Activated CD4-positive, alpha-beta T cell treated with anti-CD3 and anti-CD28 coated beads, Interleukin-2, amount 50 U/mL, for 1 hour (primary cell): ENCODE data around the gene SBNO1.
"Not testable (repeated sequence)": the region's sequence is repeated elsewhere in the genome, so short reads cannot be mapped to it uniquely, and the experiment has no call there.

Experiments
- DNase-seq: peaks from one replicate; pipeline ENCODE4 v3.0.0-alpha.2; 2020

SBNO1 gene

DNA sequence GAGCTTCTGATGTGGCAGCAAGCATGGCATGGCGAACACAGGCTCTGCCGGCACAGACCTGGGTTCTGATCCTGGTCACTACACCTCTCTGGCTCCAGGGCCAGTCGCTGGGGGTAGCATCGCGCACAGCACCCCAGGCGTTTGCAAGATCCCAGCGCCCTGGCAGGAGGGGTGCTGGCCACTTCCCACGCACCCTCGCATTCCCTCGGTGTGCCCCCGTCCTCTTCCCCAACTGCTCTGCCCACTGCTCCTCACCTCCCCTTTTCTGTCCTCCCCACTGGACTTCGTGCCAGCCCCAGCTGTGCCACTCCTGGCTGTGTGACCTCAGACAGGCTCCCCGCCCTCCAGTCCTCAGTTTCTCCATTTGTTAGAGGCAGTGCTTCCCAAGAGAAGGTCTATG, 95.8 kb downstream of the SBNO1 start:
- DNase-seq = no peak

- no peak for DNase-seq
Observed at GRCh38 chr12:123267991-123268843, 96.4 kb downstream of the SBNO1 start.

GRCh38 chr12:123267335-123267920, 97.2 kb downstream of the SBNO1 start:
- DNase-seq = no peak

- no peak for DNase-seq
Observed at GRCh38 chr12:123266679-123267277, 97.9 kb downstream of the SBNO1 start.

- DNase-seq = no peak
Observed at GRCh38 chr12:123265851-123266678, 98.6 kb downstream of the SBNO1 start.

GRCh38 chr12:123264642-123265041, 100.0 kb downstream of the SBNO1 start:
- DNase-seq = no peak

DNA sequence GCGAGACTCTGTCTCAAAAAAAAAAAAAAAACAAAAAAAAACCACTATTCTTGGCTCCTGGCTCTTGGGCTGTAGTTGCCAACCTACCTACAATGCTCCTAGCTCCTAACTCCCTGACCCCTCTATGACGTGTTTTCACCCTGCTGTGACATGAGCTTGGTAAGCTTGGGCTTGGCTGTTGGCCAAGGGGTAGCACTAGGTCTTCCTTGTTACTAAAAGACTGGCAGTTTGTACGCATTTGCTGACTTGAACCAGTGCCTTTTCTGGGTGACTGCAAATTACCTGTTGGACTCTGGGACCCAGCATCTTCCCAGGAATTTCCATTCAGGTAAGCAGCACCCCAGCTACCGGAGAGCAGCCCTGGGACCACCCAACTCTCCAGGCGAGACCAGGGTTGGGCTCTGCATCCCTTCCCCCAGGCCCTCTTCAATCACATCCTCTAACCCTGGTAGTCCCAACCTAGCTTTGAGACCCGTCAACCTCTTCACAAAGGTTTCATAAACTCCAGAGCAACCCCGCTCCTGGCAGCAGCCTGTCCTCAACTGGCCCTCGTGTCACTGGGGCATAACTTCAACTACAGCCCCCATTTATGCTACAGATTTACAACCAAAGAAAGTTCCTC, 101.3 kb downstream of the SBNO1 start:
- DNase-seq = no peak

DNA sequence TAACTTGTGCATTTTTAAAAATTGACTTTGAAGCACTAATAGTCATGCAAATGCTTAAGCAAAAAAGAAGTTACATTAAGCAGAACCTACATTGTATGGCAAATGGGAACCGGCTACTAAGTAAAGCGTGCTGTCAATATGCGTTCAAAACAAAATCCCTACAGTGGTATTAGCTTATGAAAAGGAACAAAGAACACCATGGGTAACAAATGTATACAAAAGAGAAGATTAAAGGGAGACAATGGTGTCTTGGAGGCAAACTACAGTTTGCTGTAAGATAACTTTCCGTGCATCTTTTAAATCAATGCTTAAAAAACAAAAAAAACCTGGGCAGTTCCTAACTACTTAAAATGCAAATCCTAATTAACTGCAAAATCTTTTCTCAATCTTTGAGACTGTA, 103.5 kb downstream of the SBNO1 start:
- no peak for DNase-seq

GRCh38 chr12:123260081-123260480, 104.6 kb downstream of the SBNO1 start:
- no peak for DNase-seq

- DNase-seq = no peak
Observed at GRCh38 chr12:123258593-123258992, 106.1 kb downstream of the SBNO1 start.

- no peak for DNase-seq
Observed at GRCh38 chr12:123254853-123255446, 109.7 kb downstream of the SBNO1 start.

DNA sequence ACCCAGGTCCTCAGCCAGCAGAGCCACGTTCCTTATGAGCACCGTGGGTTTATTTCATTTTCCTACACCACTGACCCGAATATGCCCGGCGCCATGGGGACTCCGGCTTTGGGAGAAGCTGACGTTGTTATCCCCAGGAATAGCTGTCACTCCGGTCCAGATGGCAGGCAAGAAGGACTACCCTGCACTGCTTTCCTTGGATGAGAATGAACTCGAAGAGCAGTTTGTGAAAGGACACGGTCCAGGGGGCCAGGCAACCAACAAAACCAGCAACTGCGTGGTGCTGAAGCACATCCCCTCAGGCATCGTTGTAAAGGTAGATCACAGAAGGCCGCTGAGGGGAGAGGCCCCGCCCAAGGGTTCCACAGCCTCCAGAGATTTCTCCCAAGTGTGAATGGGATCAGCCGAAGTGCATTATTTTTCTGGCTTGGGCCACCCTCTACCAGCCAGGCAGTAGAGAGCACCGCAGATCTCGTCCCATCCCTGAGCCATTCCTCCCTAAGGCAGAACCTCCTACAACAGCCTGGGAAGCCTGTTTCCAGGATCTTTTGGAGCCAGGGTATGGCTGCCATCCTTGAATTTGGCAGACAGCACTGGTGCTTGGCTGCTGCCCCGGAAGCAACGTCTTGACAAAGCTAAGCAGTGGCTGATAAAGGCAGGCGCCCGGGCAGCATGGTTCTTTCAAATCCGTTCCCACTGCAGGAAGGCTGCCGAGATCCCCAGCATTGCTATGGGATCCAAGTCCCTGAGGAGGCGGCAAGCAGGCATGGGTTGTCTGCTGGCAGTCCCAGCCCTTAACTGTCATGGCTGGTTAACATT, 110.8 kb downstream of the SBNO1 start:
- no peak for DNase-seq

DNA sequence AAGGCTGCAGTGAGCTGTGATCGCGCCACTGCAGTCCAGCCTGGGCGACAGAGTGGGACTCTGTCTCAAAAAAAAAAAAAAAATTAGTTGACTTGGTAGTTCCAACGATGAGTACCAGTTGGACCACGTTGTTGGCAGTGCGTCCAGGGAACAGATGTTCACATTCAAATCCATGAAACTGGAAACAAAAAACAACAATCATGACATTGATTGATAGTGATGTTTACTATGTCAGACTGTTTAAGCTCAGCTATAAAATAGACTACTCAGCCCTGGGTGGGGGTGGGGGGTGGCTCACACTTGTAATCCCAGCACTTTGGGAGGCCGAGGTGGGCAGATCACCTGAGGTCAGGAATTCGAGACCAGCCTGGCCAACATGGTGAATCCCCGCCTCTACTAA, 112.3 kb downstream of the SBNO1 start:
- not testable (repeated sequence) for DNase-seq

DNA sequence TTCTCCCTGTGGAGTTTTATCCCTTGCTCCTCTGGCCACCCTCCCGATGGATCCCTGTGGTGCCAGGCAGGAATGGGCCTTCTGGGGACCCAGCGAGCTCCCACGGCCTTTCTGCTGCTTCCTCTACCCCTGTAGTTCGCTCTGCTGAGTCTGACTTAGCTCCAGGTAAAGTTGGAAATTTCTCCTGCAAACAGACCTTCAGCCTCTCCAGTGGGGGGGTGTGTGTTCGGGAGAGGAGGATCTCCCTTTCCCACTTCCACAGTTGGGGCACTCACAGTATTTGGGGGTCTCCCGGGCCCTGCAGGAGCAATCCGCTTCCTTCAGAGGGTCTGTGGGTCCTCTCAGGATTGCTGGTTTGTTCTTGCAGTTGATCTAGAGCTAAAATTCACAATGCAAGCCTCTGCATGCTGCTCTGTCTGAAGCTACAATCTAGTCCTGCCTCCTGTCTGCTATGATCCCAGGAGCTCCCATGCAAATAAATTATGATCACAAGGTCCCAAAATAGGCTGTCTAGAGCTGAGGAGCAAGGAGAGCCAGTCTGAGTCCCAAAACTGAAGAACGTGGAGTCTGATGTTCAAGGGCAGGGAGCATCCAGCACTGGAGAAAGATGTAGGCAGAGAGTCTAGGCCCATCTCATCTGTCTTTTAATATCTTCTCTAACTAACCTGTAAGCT, 113.1 kb downstream of the SBNO1 start:
- DNase-seq = no peak

- DNase-seq = no peak
Observed at GRCh38 chr12:123250471-123251383, 113.9 kb downstream of the SBNO1 start.

DNA sequence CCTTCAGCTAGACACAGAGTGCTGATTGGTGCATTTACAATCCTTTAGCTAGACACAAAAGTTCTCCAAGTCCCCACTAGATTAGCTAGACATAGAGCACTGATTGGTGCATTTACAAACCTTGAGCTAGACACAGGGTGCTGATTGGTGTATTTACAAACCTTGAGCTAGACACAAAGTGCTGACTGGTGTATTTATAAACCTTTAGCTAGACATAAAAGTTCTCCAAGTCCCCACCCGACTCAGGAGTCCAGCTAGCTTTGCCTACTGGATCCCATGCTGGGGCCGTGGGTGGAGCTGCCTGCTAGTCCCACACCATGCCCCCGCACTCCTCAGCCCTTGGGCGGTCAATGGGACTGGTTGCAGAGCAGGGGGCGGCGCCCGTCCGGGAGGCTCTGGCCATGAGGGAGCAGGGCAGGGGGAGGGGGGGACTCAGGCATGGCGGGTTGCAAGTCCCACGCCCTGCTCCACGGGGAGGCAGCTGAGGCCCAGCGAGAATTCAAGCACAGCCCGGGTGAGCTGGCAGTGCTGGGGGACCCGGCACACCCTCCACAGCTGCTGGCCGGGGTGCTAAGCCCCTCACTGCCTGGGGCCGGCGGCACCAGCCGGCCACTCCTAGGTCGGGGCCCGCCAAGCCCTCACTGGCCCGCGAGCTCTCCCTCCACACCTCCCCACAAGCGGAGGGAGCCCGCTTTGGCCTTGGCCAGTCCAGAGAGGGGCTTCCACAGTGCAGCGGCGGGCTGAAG, 115.5 kb downstream of the SBNO1 start:
- DNase-seq = not testable (repeated sequence)

DNA sequence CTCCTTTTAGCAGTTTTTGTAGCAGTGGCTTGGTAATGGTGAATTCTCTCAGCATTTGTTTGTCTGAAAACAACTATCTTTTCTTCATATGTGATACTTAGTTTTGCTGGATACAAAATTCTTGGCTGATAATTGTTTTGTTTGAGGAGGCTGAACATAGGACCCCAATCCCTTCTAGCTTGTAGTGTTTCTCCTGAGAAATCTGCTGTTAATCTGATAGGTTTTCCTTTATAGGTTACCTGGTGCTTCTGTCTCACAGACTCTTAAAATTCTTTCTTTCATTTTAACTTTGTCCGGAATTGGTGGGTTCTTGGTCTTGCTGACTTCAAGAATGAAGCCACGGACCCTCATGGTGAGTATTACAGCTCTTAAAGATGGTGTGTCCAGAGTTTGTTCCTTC, 116.5 kb downstream of the SBNO1 start:
- not testable (repeated sequence) for DNase-seq

GRCh38 chr12:123245678-123246077, 119.0 kb downstream of the SBNO1 start:
- no peak for DNase-seq
